ENCODE measurements around the gene ZNF32.

GRCh38 chr10:43681721-43682120 lies 33.0 kb upstream of the ZNF32 start:
- TF ChIP-seq, protein P1, sequence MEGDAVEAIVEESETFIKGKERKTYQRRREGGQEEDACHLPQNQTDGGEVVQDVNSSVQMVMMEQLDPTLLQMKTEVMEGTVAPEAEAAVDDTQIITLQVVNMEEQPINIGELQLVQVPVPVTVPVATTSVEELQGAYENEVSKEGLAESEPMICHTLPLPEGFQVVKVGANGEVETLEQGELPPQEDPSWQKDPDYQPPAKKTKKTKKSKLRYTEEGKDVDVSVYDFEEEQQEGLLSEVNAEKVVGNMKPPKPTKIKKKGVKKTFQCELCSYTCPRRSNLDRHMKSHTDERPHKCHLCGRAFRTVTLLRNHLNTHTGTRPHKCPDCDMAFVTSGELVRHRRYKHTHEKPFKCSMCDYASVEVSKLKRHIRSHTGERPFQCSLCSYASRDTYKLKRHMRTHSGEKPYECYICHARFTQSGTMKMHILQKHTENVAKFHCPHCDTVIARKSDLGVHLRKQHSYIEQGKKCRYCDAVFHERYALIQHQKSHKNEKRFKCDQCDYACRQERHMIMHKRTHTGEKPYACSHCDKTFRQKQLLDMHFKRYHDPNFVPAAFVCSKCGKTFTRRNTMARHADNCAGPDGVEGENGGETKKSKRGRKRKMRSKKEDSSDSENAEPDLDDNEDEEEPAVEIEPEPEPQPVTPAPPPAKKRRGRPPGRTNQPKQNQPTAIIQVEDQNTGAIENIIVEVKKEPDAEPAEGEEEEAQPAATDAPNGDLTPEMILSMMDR (IDR thresholded peaks at IDR 0.05) = no peak
- no peak for TF ChIP-seq POLR2A (IDR thresholded peaks at IDR 0.05)
